GM21390 (cell line): ENCODE measurements around the gene PDCD1LG2.
A peak's percentile ranks its signal among the peaks of the same experiment; 100 is the strongest.

ENCODE experiments used
- ATAC-seq: cut with Tn5 transposase; IDR thresholded peaks from one replicate; pipeline ENCODE4 v1.9.1; 2021; ENCODE audit not compliant: unreplicated experiment

The PDCD1LG2 gene

GRCh38 chr9:5529683-5530221 lies 19.4 kb downstream of the PDCD1LG2 start:
- ATAC-seq: peak; percentile 55

- ATAC-seq: no peak
These were observed 21.0 kb downstream of the PDCD1LG2 start for GRCh38 chr9:5531101-5531882.

DNA sequence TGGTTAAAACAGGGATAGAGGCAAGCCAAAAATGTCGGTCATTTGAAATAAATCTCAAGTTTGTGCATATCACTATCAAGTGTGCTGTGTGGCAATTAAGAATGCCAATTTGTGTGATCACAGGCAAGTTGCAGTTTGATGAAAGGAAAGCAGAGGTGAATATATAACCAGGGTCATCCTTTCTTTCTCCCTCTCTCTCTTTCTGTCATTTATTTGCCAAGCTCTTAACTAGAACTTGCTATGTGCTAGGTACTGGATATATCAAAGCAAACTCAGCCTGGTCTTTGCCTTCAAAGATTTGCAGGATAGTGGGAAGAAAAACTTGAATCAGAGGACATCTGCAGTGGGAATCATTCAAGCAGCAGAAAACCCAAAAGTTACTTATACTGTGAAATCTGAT lies 22.0 kb downstream of the PDCD1LG2 start:
- no peak for ATAC-seq

DNA sequence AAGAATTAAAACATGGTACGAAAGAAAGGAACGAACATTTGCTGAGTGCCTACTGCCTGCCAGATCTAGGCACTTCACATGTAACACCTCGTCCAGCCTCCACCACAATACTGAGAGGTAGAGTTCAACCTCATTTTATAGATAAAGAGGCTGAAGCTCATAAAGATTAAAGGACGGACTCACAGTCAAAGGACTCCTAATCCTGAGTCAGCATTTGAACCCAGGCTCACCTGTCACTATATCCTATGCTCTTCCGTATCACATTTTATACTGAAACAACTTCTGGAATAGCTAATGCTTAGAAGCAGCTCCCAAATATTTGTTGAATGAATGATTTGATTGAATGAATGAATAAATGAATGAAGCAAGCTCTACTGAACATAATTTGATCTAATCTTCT lies 22.5 kb downstream of the PDCD1LG2 start:
- no peak for ATAC-seq

DNA sequence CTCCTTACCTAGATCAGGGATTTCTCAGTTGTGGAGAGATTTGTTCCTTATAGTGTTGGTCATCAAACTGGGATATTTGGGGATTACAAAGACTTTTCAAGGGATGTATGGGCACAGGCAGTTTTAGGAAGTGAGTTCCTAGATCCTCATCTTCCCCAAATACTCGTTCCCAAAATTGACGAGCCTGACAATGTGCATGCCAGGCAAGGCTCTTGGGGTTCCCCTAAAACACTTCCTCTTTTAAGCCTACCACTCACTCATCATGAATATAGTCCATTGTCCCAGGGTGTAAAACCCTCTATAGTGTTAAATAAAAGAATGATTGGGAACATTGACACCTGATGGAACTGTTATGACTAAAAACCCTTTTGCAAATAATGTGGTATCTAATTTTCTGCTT lies 26.4 kb downstream of the PDCD1LG2 start:
- no peak for ATAC-seq

- ATAC-seq: no peak
These were observed 33.8 kb downstream of the PDCD1LG2 start for GRCh38 chr9:5543875-5544702.

GRCh38 chr9:5549658-5550650 lies 39.6 kb downstream of the PDCD1LG2 start:
- ATAC-seq: no peak

DNA sequence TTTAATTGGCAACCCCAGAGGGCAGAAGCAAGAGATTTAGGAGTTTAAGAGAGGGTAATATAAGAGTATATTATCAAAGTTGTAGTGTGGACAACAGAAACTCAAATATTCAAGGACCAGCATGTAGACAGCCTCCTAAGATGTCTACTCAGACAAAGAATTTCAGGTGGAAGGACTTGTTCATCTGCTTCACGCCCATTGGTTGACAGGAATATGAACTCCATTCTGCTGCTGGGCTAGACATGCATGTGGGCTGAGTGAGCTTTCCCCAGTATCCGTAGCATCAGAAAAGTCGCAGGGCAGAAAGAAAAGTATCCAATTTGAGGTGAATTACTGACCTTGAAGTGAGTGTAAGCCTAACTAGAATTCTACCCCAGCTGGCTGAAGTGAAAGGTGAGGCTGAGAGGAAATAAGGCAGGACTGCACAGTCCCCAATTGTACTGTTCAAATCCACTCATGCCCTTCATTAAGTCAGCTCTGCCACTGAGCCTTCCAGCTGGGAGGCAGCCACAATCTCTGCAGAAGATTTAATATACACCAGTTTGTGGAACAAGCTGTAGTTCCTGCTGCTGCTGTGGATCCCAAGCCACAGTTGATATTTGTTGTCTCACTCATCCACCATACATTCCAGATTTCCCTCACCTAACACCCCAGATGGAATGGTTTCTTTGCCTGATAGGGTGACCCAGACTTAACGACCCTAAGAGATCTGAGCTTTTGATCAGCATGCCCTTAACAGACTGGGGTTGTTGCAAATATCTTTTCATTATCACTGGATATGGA lies 41.2 kb downstream of the PDCD1LG2 start:
- ATAC-seq: no peak

GRCh38 chr9:5552301-5552700 lies 42.0 kb downstream of the PDCD1LG2 start:
- ATAC-seq: no peak

DNA sequence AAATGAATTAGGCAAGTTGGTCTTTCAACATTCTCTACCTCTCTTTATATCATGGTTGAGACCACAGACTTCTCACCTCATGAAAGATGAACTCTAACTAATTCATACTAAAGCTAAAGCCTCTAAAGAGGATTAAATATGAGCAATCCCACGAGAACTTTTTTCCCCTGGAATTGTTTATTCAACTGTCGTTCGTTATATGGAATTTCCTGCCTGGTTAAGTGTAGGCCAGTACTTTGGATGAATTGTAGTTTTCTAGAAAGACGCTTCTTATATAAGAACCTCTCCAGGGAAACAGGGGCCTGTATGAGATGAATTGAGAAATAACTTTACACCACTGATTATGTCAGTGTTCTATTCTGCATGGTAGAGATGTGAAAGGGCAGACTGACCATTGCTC lies 42.9 kb downstream of the PDCD1LG2 start:
- ATAC-seq: no peak

GRCh38 chr9:5554254-5554653 lies 43.9 kb downstream of the PDCD1LG2 start:
- peak; percentile 72 for ATAC-seq

DNA sequence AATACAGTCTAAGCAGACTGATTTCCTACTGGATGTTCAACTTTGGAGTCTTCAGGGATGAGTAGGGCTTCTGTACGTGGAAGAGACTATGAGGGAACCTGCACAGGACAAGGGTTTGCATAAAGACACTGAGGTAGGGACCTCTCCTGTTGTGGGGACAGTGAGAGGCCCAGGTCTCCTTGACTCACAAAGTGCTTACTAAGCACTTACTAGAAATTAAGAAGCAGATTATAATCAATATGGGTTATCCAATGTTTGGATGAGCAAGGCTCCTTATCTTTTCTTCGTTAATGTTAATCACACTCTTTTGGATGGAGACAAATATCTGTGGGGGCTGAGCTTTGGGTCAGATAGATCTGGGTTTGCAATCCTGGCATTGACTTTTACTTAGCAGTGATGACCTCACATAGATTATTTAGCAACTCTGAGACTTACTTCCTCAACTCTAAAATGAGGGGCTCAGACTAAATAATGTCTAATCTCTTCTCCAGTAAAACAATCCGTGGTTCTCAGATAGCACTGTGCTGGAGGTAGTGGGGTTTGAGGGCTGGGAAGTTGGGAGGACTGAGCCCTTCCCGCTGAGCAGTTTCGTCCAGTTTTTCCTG lies 45.9 kb downstream of the PDCD1LG2 start:
- no peak for ATAC-seq

DNA sequence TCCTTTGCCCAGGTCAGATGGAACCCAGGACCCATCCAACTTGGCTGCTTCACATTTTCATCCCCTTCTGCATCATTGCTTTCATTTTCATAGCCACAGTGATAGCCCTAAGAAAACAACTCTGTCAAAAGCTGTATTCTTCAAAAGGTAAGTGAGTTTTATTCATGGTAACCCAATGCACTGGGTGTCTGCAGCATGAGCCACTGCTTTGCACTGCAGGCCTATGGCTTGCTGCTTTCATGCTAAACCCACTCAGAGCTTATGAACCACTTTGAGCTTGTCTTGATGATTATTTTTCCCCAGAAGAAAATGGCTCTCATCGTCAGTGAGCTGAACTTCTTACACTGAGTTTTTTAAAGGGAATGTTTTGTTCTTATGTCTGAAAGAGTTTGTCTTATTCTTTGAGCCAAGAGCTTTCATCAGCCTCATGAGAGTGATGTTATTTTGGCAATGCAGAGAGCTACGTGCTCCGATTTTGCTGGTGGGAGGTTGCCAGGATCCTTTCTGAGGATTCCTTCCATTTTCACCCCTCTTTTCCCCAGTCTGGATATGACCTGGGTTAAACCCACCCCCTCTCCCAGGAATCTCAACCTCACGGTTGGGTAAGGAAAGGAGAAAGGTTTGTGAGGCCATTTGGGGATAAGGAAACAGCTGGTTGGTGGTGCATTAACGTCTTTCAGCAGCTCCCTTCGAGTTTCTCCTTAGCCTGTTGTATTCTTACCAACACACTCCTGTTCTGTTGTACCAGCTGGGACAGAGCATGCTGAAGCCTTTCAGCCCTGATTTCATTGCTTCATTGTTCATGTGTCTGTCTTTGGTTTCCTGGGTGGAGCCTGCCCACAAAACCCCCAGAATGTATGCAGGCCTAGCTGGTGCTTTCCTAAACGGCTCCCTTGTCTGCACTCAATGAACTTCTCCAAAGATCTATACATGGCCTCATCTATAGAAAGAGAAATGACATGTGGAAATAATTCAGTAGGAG lies 47.6 kb downstream of the PDCD1LG2 start:
- peak; percentile 51 for ATAC-seq

GRCh38 chr9:5559659-5560058 lies 49.3 kb downstream of the PDCD1LG2 start:
- ATAC-seq: no peak

DNA sequence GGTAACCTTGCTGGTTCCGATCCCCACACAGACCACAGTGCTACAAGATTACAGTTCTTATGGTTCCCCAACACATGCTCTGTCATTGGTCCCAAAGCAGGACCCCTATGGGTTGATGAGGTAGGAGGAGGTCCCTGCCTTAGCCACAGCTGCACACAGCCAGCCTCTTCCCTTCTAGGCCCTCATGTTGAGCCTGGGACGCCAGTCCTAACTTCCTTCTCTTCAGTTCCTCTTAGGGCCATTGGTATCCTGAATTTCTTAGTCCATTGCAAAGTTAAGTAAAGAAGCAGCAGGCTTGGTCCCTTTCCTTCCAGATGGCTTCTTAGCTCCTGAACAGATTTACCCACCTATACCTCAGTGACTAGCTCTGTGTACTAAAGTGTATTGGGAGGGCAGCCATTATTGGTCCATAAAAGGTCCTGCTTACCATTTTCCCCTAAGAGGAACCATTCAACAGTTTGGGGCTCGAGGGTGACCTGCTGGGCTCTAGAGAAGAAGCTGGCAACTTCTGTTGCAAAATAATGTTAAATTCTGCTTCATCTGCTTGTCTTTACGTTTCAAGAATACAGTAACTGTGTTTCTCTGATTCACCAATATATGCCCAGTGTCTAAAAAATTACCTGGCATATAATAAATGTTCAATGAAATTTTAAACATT lies 50.2 kb downstream of the PDCD1LG2 start:
- no peak for ATAC-seq

GRCh38 chr9:5561828-5562488 lies 51.6 kb downstream of the PDCD1LG2 start:
- ATAC-seq: no peak

- ATAC-seq: no peak
These were observed 52.6 kb downstream of the PDCD1LG2 start for GRCh38 chr9:5562806-5563416.
